GM21423 (cell line): ENCODE measurements around the gene DFFB.

ENCODE experiments used
- ATAC-seq: cut with Tn5 transposase; IDR thresholded peaks from one replicate; pipeline ENCODE4 v1.9.1; 2021; ENCODE audit warnings: mild to moderate bottlenecking, moderate library complexity; ENCODE audit not compliant: unreplicated experiment

Gene DFFB

DNA sequence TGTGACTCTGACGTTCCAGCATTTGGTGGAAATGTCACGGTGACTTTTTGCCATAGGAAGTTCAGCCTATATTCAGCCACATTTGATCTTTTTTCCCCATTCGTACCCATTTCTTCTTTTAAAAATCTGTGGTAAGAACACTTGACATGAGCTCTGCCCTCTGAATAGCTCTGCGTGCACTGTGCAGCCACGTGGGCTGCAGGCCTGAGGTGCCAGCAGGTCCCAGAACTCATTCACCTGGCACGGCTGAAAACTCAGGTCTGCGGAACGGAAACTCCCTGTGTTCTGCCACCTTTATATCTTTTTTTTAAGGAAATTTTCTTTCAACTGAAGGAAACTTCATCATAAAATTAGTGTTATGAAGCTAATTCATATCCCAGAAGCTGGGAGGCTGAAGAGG, 28.9 kb upstream of the DFFB start:
- no peak for ATAC-seq

DNA sequence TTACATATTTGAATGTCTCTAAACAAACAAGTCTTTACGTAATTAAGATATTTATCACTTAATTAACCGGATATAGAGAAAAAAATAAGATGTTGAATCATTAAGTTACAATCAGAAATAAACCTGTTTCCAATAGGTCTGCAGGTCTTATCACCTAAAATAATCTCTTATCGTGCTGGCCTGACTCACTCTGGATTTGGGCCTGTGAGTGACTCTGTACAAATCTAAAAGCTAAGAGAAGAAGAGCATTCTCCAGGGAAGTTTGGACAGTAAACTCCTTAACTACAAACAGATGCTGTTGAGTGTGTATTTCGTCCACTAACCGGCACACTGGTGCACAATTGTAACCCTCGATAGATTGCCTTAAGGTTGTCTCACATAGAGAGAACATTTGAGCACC, 25.6 kb upstream of the DFFB start:
- no peak for ATAC-seq

DNA sequence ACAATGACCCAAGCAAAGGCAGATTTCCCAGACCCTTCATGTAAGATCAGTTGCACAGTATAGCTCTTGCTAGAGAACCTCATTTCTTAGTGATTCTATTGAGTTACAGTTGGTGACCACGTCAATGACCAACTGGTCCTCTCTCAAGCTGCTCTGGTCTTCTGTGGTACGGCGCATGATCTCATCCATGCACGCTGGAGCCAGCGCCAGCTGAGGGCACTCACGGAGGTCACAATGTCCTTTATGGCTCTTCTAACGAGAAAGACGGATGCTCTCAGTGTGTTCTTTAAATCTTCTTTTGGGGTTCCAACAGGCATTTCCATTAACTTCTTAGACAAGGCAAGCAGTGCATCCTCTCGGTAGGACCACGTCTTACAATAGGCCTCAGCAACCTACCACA, 22.6 kb upstream of the DFFB start:
- ATAC-seq = no peak

DNA sequence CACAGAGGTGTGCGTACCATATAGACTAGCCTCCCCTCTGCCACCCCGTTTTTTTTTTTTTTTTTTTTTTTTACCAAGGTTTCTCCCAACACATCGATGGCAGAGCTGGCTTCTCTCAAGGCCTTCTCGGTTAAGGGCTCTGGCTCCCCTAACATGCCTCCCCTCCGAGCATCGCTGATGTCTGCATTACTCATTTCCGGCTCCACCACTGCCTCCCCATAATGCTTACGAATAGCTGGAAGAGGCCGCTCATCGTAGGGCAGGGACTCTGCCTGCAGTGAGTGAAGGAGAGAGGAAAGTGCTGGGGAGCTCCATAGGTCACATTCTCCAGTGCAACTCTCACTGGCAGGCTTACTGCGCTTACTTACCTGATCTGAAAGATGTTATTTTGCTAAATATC, 20.9 kb upstream of the DFFB start:
- ATAC-seq = no peak

DNA sequence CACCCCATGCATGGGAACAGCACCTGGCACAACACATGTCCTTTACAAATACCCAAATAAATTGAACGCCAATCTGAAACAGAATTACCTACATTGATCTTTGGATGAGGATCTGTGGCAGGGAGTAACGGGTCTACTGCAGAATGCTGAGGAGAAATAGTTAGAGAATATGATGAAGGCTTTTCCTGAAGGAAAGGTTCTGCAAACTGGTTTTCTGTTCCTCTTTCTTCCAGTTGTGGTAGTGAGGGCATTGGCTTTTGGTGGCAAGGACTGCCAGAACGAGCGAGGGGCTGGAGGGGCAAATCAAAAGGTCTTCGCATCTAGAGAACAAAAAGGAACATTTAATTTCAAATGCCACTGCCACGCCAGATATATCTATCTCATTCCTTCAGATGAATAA, 20.1 kb upstream of the DFFB start:
- no peak for ATAC-seq

DNA sequence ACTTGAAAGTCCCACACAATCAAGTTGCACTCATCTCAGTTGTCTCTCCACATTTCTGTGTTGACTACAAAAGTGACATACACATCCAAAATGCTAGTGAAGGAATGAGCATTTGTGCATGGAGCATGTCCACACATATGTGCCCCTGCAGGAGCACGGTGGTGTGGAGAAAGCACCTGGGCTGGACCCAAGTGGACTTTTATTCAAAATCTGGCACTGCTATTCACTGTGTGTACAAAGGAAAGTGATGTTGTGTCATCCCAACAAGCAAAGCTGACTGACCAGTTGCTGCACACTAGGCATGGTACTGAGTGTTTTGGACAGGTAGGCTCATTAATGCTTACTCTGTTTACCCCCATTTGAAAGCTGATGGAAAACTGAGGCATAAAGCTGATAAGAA, 19.6 kb upstream of the DFFB start:
- no peak for ATAC-seq

DNA sequence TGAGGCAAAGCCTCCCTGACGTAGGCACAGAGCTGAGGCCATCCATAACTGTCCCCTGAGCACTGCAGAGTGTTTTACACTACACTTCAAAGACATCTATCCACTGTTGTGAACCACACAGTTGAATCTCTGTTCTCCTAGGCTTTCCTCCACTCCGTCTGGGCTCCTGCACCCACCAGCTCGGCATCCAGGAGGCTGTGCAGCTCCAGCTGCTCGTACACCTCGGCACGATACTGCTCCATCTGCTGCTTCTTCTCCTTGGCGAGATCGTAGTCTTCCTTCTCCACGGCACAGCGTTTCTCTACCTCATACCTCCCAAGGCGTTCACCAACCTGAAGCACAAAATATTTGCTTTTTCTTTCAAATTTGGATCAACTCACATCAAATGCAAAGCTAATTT, 18.5 kb upstream of the DFFB start:
- ATAC-seq = no peak

DNA sequence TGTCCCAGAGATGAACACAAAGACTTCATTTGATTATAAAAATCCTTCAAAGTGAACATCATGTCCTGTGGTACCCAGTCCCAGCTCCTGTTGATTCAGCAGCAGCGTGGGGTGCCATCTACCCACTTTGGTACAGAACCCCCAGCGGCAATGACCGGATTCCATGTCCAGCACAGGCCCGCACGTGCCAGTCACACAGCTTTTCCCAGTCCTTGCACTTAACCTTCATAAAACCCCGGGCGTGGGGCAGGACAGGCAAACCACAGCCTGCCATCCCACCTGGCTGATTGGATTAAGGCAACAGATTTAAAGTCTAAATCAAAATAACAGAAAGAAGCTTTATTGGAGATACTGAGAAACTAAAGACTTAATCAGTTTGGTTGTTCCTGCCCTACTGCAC, 15.8 kb upstream of the DFFB start:
- no peak for ATAC-seq

DNA sequence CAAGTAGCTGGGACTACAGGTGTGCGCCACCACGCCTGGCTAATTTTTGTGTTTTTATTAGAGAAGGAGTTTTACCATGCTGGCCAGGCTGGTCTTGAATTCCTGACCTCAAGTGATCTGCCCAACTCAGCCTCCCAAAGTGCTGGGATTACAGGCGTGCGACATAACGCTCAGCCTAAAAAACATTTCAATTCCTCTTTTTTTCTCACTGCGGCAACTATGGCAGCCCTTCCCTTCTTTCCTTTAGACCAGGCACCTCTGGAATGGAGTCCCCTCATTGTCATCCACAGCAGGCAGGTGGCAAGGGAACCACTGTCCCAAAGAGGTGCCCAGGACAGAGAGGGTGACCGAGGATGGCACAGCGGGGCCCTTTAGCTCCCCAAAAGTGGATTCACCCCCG, 14.4 kb upstream of the DFFB start:
- ATAC-seq = no peak

DNA sequence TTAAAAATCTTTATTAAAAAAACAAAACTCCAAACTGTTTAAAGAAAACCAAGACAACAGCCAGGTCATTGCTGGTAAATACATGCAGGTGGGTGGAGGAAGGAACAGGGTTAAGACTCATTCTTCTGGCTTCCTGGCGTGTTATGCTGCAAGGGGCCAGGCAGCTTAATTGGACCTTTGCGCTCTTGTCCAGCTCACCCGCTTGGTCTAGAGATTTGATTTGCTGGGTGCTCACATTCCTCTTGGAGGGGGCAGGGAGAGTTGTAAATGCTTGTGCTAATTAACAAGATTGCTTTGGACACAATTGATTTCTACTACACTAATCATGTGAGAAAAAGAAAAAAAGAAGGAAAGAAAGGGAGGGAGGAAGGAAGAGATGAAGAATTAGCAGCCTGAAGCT, 10.7 kb upstream of the DFFB start:
- no peak for ATAC-seq

DNA sequence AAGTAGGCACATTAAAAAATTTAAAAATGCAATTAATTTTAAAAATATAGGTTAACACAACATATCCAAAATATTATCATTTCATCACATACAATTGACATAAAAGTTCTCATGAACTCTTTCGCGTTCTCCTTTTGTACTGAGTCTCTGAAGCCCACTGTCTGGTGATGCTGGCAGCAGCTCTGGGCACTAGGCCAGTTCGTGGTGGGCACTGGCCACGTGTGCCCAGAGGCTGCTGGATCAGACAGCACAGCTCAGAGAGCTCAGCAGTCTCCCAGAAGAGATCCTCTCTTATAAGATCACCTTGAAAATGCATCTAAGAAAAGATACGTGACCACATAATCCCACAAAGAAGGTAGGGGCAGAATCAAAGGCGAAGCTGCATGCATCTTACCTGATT, 10.2 kb upstream of the DFFB start:
- no peak for ATAC-seq

DNA sequence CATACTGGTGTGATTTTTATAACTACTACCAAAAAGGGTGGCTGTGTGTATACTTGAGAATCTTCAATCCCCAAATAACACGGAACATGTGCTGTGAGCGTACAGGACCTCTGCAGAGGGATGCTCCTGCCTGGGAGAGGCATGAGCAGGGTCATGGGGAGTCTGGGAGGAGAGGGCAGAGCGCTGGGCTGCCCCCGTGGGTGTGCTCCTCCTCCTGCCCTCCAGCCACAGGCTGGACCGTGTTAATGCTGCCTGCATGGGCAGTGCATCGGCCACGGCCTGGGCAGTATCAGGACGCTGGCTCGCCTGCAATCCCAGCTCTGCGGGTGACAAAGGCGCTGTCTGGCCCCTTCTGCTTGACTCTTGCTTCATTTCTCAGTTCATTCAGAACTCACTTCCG, 6.4 kb upstream of the DFFB start:
- ATAC-seq = no peak

DNA sequence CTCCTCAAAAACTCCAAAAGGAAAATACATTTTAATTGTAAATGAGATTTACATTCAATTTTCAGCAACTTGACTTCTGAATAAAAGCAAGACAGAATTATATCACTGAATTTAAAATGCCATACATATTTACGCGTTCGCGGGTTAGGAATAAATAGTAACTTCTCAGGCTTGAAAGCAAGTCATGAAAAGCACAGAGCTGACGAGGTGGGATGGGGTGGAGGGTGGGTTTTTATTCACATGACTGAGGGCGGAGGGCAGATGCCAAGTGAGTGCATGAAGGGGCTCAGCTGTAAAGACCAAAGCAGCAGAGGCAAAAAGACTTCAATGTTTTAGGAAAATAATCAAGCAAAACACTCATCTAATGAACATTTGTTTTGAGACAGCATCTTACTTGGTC, 6.0 kb upstream of the DFFB start:
- ATAC-seq = no peak

DNA sequence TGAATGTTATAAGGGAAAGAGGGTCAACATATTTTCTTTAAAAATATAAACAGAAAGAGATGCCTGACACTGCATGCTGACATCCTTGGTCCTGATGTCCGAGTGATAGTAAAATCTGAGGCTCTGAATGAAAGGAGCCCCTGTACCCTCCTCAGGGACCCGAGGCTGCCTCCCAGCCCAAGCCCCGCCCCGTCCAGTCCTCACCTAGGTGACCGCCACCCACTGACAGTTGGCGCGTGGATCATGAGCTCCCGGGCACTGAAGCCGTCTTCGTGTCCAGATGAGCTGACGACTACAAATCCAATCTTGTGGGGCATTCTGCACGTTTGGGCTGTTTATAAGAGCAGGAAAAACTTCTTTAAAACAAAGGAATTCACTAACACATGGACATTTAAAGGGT, 5.2 kb upstream of the DFFB start:
- no peak for ATAC-seq

DNA sequence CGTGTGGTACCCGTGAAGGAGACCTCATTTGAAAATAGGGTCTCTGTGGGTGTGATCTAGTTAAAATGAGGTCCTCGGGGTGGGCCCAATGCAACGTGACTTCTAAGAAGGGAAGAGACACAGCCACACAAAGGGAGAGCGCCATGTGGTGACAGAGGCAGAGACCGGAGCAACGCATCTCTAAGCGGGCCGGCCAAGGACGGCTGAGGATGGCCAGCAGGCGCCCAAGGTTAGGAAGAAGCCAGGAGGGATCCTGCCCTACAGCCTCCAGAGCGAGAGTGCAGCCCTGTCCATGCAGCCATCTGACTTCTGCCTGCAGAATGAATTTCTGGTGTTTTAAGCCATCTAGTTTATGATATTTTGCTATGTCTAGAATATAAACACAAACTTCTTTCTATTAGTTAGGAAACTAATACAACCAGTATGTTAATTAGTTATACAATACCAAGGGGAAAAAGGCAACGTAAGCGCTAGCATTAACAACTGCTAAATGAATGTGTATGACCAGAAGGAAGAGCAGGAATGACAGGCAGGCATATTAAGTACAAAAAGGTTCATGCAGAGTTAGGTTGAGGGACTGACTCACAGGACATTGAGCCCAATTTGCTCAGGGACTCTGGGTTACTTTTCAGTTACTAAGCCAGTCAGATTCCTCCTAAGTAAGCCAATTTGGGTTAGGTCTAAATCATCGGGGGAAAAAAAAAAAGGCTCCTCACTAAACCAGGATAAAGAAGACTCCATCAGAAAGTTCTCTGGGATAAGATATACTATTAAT, 4.4 kb upstream of the DFFB start:
- no peak for ATAC-seq

DNA sequence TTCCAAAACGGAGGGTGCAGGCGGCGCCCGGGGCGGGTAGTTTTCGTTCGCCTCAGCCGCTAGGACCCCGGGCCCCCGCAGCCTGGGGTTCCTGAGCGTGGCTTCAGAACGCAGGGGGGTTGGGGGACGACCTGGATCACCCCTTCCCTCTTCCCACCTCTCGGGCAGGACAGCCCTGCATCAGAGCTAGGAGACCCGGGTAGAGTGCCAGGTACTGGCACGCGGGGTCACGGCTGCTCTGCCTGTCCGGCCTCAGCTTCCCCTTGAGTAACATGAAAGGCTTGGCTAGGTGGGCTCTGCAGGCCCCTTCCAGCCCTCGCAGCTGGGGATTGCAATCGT, 484 bp downstream of the DFFB start:
- ATAC-seq = no peak

DNA sequence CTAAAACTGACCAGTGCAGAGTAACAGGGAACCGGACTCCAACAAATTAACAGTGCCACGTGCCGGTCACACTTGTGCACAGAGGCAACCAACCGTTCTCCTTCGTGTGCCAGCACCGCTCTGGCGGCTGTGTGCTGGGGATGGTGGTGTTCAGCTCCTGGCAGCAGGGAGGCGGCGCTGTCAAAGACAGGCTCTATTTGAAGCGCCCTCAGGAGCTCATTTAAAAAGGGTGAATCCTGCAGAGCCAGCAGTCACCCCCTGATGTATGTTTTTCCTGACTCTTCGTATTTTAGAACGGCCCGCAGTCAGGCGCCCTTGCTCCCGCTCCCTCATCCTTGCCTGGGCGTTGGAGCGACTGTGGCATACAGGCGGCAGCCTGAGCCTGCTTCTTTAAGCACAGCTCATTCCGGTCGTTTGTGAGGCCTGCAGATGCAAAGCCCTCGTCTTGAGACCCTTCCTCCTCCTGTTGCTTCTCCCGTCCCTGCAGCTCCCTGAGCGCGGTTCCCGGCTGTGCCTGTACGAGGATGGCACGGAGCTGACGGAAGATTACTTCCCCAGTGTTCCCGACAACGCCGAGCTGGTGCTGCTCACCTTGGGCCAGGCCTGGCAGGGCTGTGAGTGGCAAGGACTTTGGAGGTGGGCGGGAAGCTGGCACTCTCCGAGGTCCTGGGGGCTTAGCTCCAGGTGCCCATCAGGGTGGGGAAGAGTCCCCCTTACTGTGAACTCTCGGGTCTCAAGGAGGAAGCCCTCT, 1.1 kb downstream of the DFFB start:
- no peak for ATAC-seq

DNA sequence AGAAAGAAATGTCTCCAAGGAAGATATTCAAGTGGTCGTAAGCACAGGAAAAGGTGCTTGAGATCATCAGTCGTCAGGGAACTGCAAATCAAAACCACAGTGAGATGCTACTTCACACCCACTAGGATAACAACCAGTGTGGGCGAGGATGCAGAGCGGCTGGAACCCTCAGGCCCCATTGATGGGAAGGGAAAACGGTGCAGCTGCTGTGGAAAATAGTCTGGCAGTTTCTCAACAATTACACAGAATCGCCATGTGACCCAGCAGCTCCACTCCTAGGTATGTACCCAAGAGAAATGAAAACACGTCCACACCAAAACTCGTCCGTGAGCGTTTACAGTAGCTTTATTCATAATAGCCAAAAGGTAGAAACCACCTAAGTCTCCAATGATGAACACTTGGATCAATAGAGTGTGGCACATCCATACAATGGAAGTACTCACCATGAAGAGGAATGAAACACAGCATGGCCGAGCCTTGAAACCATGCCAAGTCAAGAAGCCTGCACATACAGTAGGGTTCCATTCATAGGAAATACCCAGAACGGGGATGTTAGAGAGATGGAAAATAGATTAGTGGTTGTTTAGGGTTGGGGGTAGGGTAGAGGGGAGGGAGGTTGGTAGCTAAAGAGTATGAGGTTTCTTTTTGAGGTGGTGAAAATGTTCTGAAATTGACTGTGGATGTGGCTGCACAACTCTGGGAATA, 6.1 kb downstream of the DFFB start:
- no peak for ATAC-seq

DNA sequence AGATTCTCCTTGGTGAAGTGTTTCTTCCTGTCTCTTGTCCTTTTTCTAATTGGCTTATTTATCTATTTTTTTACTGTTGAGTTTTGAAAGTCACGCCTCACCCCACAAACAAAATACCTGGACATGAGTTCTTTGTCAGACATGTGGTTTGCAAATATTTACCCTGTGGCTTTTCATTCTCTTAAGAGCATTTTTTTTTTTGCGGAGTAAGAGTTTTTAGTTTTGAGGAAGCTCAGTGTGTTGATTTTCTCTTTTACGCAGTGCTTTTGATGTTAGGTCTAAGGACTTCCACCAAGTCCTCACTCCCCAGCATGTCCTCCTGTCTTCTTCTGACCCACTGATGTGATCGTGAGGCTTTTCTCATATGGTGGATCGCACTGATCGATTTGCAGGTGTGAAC, 7.6 kb downstream of the DFFB start:
- ATAC-seq = no peak

DNA sequence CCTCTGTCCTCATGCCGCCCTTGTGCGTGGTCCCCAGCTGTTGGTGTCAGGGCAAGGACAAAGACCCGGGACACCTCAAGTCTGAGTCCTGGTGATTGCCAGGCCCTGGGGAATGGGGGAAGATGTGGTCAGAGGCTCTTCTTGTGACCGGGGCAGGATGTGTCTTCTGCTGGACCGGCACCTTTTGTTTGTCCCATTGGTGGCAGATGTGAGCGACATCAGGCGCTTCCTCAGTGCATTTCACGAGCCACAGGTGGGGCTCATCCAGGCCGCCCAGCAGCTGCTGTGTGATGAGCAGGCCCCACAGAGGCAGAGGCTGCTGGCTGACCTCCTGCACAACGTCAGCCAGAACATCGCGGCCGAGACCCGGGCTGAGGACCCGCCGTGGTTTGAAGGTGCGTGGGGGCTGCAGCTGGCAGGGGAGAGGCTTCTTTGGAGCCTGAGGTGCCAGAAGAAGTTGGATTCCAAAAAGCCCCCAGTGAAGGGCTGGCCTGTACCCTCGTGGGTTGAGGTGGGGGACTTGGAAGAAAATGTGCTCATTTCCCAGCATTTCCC, 8.4 kb downstream of the DFFB start:
- ATAC-seq = no peak

DNA sequence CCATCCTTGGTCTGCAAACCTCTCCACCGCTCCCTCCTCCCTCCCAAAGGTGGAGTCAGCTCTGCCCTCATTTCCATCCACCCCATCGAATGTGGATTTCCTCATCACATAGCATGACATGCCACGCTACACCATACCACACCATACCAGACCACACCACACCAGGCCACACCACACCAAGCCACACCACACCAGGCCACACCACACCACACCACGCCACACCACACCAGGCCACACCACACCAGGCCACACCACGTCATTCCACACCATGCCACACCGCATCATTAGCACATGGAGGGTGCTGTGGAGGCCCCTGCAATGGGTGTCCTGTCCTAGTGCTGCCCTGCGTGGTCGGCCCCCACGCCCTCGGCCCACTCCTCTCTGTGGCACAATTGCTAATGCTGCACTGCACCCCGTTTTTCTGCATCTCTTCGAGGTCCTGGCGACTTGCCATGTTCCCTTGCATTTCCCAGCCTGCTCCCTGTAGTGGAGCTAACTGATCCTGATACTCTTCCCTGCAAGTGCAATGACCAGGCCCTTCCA, 11.3 kb downstream of the DFFB start:
- ATAC-seq = no peak
